ENCODE measurements around the gene KCNJ15. TPM values are rescaled to one million over a fixed set of nuclear protein-coding genes. Genes with fewer than 3 reads are reported as not detected.

Gene KCNJ15
- total and polyA plus RNA-seq, 2 of the 8 experiments (the other 6 are each of a cell fraction or from before 2014, with no cell fraction given) = under 0.01 TPM; not detected in 1

DNA sequence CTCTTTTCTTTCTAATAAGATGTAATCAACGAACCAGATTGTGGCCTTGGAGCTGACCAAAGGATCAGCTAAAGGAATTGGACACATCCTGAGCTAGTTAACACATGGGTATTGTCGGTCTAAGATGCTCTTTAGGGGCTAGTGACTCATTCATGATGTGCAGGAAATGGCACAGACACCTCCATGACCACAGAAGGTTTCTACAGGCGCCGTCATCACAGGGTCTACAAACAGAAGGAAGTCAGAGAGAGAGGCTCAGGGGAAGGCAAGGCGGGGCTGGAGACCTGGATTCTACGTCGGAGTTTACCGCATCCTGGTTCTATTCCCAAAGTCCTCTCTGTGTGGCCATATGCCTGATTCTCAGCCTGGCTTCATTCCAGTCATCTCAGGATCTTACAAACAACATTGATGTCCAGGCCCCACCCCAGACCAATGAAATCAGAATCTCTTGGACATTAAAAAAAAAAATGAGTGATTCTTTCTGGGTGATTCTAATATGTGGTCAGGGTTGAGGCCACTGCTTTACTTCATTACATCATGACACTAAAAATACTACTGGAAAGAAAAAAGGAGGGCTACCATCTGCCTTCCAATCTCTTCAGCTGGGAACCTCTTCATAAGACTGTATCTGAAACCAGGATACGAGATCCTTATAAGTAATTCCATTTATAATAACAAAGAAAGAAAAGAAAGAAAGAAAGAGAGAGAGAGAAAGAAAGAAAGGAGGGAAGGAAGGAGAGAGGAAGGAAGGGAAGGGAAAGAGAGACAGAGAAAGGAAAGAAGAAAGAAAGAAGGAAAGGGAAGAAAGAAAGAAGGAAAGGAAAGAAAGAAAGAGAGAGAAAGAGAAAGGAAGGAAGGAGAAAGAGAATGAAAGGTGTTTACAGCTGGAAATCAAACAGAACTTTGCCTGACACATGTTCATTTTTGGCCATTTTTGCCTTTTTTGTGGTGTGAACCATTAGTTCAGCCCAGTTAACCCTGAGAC is 11.6 kb upstream of the KCNJ15 start:
- H4K5ac ChIP-seq (ENCODE audit: insufficient read length, low read depth, low read length) = no peak overlapping the region
- H2BK5ac ChIP-seq (ENCODE audit: low read depth, low read length) = no peak overlapping the region
- H3K79me1 ChIP-seq (ENCODE audit: low read depth, low read length) = no peaks in the 10 kb centered on the region
- H2BK15ac ChIP-seq (ENCODE audit: low read length) = no peak overlapping the region
- H3K9ac ChIP-seq (replicated peaks in 1 of 4; ENCODE audit: extremely low read depth in 1 of 4, low read depth in 3 of 4, low read length in 3 of 4) = no peak overlapping the region
- H4K91ac ChIP-seq (replicated peaks; ENCODE audit: insufficient read length, low read length) = no peak overlapping the region
- H3K23me2 ChIP-seq (ENCODE audit: low read depth, low read length) = peaks cover 7% of the 10 kb centered on the region; the same call in 1 of the 2 replicates
- DNase-seq (ENCODE audit: low read depth in 1 of 2, low spot score in 2 of 2) (no peak), FAIRE-seq (no peak)
- no peak overlapping the region for H3K18ac ChIP-seq (ENCODE audit: extremely low read depth, low read length)
- WGBS, 2 experiments (ENCODE audit: extremely low coverage in 1 of 2, insufficient coverage in 1 of 2, insufficient read length in 1 of 2, insufficient replicate concordance in 2 of 2, low coverage in 1 of 2, low lambda C conversion rate in 2 of 2, missing lambda C conversion rate in 1 of 2) = 95% methylated on average over 9 of the region's 9 CpGs; no CpG with 5 or more reads in 1 of the 2 experiments
- H3K14ac ChIP-seq (ENCODE audit: insufficient read length) = no peak overlapping the region
- no peak overlapping the region for H2BK120ac ChIP-seq (replicated peaks; ENCODE audit: low read depth, low read length)
- H3K4me3 ChIP-seq (ENCODE audit: extremely low read depth in 1 of 4, insufficient read depth in 2 of 4, low read depth in 3 of 4, low read length in 4 of 4) = no peak overlapping the region
- no peaks in the 10 kb centered on the region for H3K4me1 ChIP-seq (replicated peaks in 1 of 4; ENCODE audit: control insufficient read depth in 3 of 4, insufficient read depth in 4 of 4, low read length in 3 of 4)
- H3K36me3 ChIP-seq (ENCODE audit: control insufficient read depth in 2 of 4, insufficient read depth in 4 of 4, low read length in 3 of 4) = no peaks in the 10 kb centered on the region
- no peak overlapping the region for H2AFZ ChIP-seq (ENCODE audit: low read length)
- no peaks in the 10 kb centered on the region for H4K20me1 ChIP-seq (replicated peaks in 1 of 2; ENCODE audit: control insufficient read depth in 1 of 2, insufficient read depth in 2 of 2, low read length in 2 of 2)
- H3K23ac ChIP-seq (ENCODE audit: insufficient read length) = no peak overlapping the region
- no peak overlapping the region for H3K4me2 ChIP-seq (ENCODE audit: insufficient read depth in 1 of 2, low read depth in 2 of 2, low read length in 2 of 2)
- CTCF ChIA-PET (ENCODE audit: partially characterized antibody) = interaction anchor here (0.6 to 0.7 kb wide), 3 partner anchors 8 to 1768 kb away, joined by 3 to 4 read pairs (median 3); no protein-coding TSS in a partner anchor
- H2AK5ac ChIP-seq (ENCODE audit: low read depth, low read length) = no peak overlapping the region
- H2BK12ac ChIP-seq (ENCODE audit: low read depth, low read length) = no peak overlapping the region
- no peaks in the 10 kb centered on the region for H3K27me3 ChIP-seq (replicated peaks in 1 of 4; ENCODE audit: control insufficient read depth in 3 of 4, extremely low read depth in 1 of 4, insufficient read depth in 3 of 4, low read length in 3 of 4)
- no peaks in the 10 kb centered on the region for H3K9me3 ChIP-seq (ENCODE audit: insufficient read depth in 2 of 2, low read depth in 1 of 2, low read length in 1 of 2)
- H3K79me2 ChIP-seq (ENCODE audit: control insufficient read depth in 1 of 2, insufficient read depth in 2 of 2, low read length in 2 of 2) = no peaks in the 10 kb centered on the region
- H2BK20ac ChIP-seq (ENCODE audit: low read length) = no peak overlapping the region
- no peak overlapping the region for H4K8ac ChIP-seq (ENCODE audit: extremely low read depth, insufficient read depth, low read length)
- H3K56ac ChIP-seq (replicated peaks; ENCODE audit: insufficient read length, low read depth, low read length) = no peak overlapping the region
- H3K27ac ChIP-seq (ENCODE audit: low read depth, low read length) = no peak overlapping the region
- POLR2A ChIA-PET (ENCODE audit: partially characterized antibody) = no interaction called here
- no peak overlapping the region for H3K4ac ChIP-seq (replicated peaks; ENCODE audit: insufficient read length, low read depth, low read length)
- no peak for TF ChIP-seq BACH1 (IDR thresholded peaks at IDR 0.05; ENCODE audit: low read length)
- TF ChIP-seq POLR2AphosphoS5 (IDR thresholded peaks at IDR 0.05; ENCODE audit: low read depth, low read length) = no peak
- TF ChIP-seq, protein P1, sequence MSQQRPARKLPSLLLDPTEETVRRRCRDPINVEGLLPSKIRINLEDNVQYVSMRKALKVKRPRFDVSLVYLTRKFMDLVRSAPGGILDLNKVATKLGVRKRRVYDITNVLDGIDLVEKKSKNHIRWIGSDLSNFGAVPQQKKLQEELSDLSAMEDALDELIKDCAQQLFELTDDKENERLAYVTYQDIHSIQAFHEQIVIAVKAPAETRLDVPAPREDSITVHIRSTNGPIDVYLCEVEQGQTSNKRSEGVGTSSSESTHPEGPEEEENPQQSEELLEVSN (IDR thresholded peaks at IDR 0.05) = no peak
- TF ChIP-seq SIX5 (IDR thresholded peaks at IDR 0.05; ENCODE audit: low read depth, low read length) = no peak
- no peak for TF ChIP-seq BCL11A (IDR thresholded peaks at IDR 0.05; ENCODE audit: low read depth in 2 of 2, low read length in 2 of 2)
- TF ChIP-seq HDAC2 (IDR thresholded peaks at IDR 0.05; ENCODE audit: borderline replicate concordance in 1 of 2, low read depth in 2 of 2, low read length in 2 of 2) = no peak
- no peak for TF ChIP-seq RXRA (IDR thresholded peaks at IDR 0.05; ENCODE audit: insufficient read depth, low read depth, low read length)
- no peak for TF ChIP-seq POU5F1 (IDR thresholded peaks at IDR 0.05; ENCODE audit: low read depth, low read length)
- no peak for TF ChIP-seq TCF12 (IDR thresholded peaks at IDR 0.05; ENCODE audit: low read depth, low read length)
- no peak for TF ChIP-seq SP1 (IDR thresholded peaks at IDR 0.05; ENCODE audit: low read depth, low read length)
- TF ChIP-seq, protein P2, sequence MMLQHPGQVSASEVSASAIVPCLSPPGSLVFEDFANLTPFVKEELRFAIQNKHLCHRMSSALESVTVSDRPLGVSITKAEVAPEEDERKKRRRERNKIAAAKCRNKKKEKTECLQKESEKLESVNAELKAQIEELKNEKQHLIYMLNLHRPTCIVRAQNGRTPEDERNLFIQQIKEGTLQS (IDR thresholded peaks at IDR 0.05; ENCODE audit: insufficient read depth, low read depth, low read length) = no peak

Data from H1 (cell line).